ENCODE data around the gene FAM149A.

FAM149A gene

GRCh38 chr4:186201535-186202230 is 97.2 kb downstream of the FAM149A start:
- no peak overlapping the region for H3K4me3 ChIP-seq (ENCODE audit: low read length, poor library complexity, severe bottlenecking)
- TF ChIP-seq CTCF (conservative IDR thresholded peaks at IDR 0.05; ENCODE audit: low read length) (peak; percentile 94), EZH2phosphoT487 (IDR thresholded peaks at IDR 0.05; ENCODE audit: borderline replicate concordance) (no peak)
- H3K27me3 ChIP-seq (ENCODE audit: insufficient read depth, low read length, poor library complexity, severe bottlenecking): no peaks in the 10 kb centered on the region
- peak overlapping the region; percentile 10; the same call in 1 of the 2 replicates for H2AFZ ChIP-seq (ENCODE audit: low read length)
- no peaks in the 10 kb centered on the region for H3F3A ChIP-seq (ENCODE audit: low read depth)
- no peak overlapping the region for H3K4me2 ChIP-seq (ENCODE audit: low read depth, low read length, poor library complexity, severe bottlenecking)
- no peaks in the 10 kb centered on the region for H4K20me1 ChIP-seq (ENCODE audit: insufficient read depth, low read length, poor library complexity, severe bottlenecking)
- H3K9ac ChIP-seq (ENCODE audit: low read depth, low read length, poor library complexity, severe bottlenecking): no peak overlapping the region
- H3K9me3 ChIP-seq (ENCODE audit: insufficient read depth, low read depth, low read length): no peaks in the 10 kb centered on the region
- H3K9me2 ChIP-seq (replicated peaks; ENCODE audit: low read depth, low read length): no peaks in the 10 kb centered on the region
- H3K79me2 ChIP-seq (ENCODE audit: insufficient read depth, low read length): no peaks in the 10 kb centered on the region
- H3K36me3 ChIP-seq (ENCODE audit: insufficient read depth, low read length): no peaks in the 10 kb centered on the region
- H3K4me1 ChIP-seq (ENCODE audit: insufficient read depth, low read length, poor library complexity, severe bottlenecking): no peaks in the 10 kb centered on the region

GRCh38 chr4:186202490-186203140 is 98.1 kb downstream of the FAM149A start:
- no peak for TF ChIP-seq CTCF (conservative IDR thresholded peaks at IDR 0.05; ENCODE audit: low read length)
- TF ChIP-seq EZH2phosphoT487 (IDR thresholded peaks at IDR 0.05; ENCODE audit: borderline replicate concordance): no peak
- no peak overlapping the region for H3K4me2 ChIP-seq (ENCODE audit: low read depth, low read length, poor library complexity, severe bottlenecking)

GRCh38 chr4:186203406-186203805 is 98.9 kb downstream of the FAM149A start:
- no peaks in the 10 kb centered on the region for H3F3A ChIP-seq (ENCODE audit: low read depth)
- H3K4me2 ChIP-seq (ENCODE audit: low read depth, low read length, poor library complexity, severe bottlenecking): no peak overlapping the region
- TF ChIP-seq EZH2phosphoT487 (IDR thresholded peaks at IDR 0.05; ENCODE audit: borderline replicate concordance): no peak
- TF ChIP-seq CTCF (conservative IDR thresholded peaks at IDR 0.05; ENCODE audit: low read length): no peak
- H3K4me1 ChIP-seq (ENCODE audit: insufficient read depth, low read length, poor library complexity, severe bottlenecking): no peaks in the 10 kb centered on the region
- H3K9me2 ChIP-seq (replicated peaks; ENCODE audit: low read depth, low read length): no peaks in the 10 kb centered on the region
- no peaks in the 10 kb centered on the region for H3K36me3 ChIP-seq (ENCODE audit: insufficient read depth, low read length)
- no peak overlapping the region for H2AFZ ChIP-seq (ENCODE audit: low read length)
- H3K9ac ChIP-seq (ENCODE audit: low read depth, low read length, poor library complexity, severe bottlenecking): no peak overlapping the region
- no peaks in the 10 kb centered on the region for H4K20me1 ChIP-seq (ENCODE audit: insufficient read depth, low read length, poor library complexity, severe bottlenecking)
- H3K27me3 ChIP-seq (ENCODE audit: insufficient read depth, low read length, poor library complexity, severe bottlenecking): no peaks in the 10 kb centered on the region
- no peak overlapping the region for H3K4me3 ChIP-seq (ENCODE audit: low read length, poor library complexity, severe bottlenecking)
- no peaks in the 10 kb centered on the region for H3K9me3 ChIP-seq (ENCODE audit: insufficient read depth, low read depth, low read length)
- no peaks in the 10 kb centered on the region for H3K79me2 ChIP-seq (ENCODE audit: insufficient read depth, low read length)

More at GRCh38 chr4:186202490-186203140, 98.1 kb downstream of the FAM149A start:
- Histone ChIP-seq H2AFZ (ENCODE audit: low read length) (no peak overlapping the region), H3K9ac (ENCODE audit: low read depth, low read length, poor library complexity, severe bottlenecking) (no peak overlapping the region), H3K9me3 (ENCODE audit: insufficient read depth, low read depth, low read length) (no peaks in the 10 kb centered on the region), H3K9me2 (replicated peaks; ENCODE audit: low read depth, low read length) (no peaks in the 10 kb centered on the region), H3K36me3 (ENCODE audit: insufficient read depth, low read length) (no peaks in the 10 kb centered on the region), H3K27me3 (ENCODE audit: insufficient read depth, low read length, poor library complexity, severe bottlenecking) (no peaks in the 10 kb centered on the region), H3K4me1 (ENCODE audit: insufficient read depth, low read length, poor library complexity, severe bottlenecking) (no peaks in the 10 kb centered on the region), H3K79me2 (ENCODE audit: insufficient read depth, low read length) (no peaks in the 10 kb centered on the region), H3F3A (ENCODE audit: low read depth) (no peaks in the 10 kb centered on the region), H3K4me3 (ENCODE audit: low read length, poor library complexity, severe bottlenecking) (no peak overlapping the region), H4K20me1 (ENCODE audit: insufficient read depth, low read length, poor library complexity, severe bottlenecking) (no peaks in the 10 kb centered on the region)

All from Loucy (cell line).